AG09319 (cell line): ENCODE results near the gene FBXL17.

Source experiments
- DNase-seq: peaks from one replicate; pipeline ENCODE4 v3.0.0-alpha.2; 2010; ENCODE audit warnings: low read depth; ENCODE audit errors: extremely low read depth
- TF ChIP-seq, protein P1 (sequence below): IDR thresholded peaks from 2 replicates; pipeline ENCODE4 v1.5.1; 2011; ENCODE audit warnings: low read depth, mild to moderate bottlenecking, inconsistent platforms, low read length, moderate library complexity

FBXL17 gene

DNA sequence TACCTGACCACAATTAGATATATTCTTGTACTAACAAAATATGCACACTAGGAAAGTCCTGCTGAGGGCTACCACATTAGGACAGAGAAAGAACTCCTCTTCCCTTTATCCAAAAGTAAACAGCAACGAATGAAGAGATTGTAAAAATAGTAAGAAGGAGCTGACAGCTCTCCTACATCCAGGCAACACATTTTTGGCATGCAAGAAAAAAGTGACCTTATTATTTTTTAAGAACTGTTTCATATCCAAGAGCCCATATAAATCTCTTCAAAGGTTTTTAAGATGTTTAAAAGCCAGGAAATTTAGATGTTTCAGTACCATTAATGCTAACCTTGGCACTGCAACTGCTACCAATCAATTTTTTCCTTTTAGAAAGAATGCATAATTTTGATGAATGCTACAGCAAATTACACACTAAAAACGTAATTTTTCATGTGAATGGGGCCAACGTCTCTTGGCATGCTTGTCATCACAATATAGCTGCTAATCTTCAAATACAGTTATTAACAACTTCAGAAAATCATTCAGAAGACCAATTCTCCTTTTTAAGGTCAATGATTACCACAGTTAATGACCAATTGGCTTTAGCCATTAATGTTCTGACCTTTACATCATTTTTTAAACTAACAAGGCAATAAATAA is 132.0 kb downstream of the FBXL17 start:
- no peak for DNase-seq
- TF ChIP-seq, protein P1, sequence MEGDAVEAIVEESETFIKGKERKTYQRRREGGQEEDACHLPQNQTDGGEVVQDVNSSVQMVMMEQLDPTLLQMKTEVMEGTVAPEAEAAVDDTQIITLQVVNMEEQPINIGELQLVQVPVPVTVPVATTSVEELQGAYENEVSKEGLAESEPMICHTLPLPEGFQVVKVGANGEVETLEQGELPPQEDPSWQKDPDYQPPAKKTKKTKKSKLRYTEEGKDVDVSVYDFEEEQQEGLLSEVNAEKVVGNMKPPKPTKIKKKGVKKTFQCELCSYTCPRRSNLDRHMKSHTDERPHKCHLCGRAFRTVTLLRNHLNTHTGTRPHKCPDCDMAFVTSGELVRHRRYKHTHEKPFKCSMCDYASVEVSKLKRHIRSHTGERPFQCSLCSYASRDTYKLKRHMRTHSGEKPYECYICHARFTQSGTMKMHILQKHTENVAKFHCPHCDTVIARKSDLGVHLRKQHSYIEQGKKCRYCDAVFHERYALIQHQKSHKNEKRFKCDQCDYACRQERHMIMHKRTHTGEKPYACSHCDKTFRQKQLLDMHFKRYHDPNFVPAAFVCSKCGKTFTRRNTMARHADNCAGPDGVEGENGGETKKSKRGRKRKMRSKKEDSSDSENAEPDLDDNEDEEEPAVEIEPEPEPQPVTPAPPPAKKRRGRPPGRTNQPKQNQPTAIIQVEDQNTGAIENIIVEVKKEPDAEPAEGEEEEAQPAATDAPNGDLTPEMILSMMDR = no peak

DNA sequence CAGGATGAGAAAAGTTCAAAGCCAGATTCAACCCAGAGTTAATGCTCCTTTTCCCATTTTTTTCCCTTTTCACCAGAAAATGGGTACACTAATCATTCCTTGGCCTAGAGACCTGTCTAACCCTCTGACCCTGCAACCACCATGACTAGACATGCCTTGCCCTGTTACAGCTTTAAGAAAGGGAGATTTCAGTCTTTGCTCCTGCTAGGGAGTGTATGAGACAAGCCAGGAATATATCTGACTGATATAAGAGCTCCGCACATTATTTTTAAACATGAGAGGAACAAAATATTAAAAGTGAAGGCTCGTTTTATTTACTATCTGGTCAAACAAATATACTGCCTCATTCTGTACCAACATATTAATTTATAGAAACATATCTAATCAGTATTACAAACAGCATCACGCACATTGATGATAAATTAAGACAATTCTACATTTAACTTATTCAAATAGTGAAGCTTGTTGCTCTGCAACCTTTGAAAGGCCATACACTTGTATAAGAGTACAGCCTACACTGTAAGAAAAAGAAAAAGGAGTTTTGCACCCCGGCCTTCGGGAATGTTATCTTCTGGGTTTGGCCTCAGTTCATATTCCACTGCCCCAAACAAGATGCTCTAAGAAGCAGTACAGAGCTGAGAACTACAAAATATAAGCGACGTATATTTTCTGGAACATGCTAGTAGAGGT is 132.7 kb downstream of the FBXL17 start:
- TF ChIP-seq, protein P1 = no peak

DNA sequence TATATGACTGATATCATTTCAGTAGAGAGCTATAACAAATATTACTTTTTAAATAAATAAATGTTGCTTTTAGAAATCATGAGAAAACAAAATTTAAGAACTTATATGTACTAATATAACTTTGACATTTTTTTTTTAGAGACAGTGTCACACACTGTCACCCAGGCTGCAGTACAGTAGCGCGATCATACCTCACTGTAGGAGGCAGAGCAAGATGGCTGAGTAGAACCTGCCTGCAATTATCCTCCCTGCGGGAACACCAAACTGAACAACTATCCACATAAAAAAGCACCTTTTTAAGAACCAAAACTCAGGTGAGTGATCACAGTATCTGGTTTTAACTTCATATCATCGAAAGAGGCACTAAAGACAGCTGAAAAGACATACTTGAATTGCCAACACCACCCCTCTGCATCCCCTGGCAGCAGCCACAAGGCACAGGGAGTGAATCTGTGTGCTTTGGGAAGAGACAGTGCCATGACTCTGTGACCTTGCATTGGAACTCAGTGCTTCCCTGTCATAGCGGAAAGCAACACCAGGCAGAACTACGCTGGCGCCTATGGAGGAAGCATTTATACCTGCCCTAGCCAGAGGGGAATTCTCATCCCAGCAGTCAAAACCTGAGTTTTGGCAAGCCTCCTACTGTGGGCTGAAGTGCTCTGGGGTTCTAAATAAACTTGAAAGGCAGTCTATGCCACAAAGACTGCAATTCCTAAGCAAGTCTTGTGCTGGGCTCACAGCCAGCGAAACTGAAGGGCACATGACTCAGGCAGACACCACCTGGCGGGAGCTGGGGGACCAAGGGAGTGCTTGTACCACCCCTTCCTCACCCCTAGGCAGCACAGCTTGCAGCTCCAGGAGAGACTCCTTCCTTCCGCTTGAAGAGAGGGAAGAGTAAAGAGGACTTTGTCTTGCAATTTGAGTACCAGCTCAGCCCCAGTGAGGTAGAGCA is 142.7 kb downstream of the FBXL17 start:
- TF ChIP-seq, protein P1 = no peak
- no peak for DNase-seq

More for the DNA sequence above, 132.7 kb downstream of the FBXL17 start:
- no peak for DNase-seq

DNA sequence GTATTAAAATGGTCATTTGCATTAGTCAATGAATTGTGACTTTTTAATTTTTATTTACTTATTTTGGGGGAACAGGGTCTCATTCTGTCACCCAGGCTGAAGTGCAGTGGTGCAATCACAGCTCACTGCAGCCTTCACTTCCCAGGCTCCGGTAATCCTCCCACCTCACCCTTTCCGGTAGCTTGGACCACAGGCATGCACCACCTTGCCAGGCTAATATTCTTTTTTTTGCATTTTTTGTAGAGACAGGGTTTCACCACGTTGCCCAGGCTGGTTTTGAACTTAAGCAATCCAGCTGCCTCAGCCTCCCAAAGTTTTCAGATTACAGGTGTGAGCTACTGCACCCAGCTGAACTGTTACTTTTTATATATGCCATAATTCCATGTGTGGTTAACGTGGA is 143.4 kb downstream of the FBXL17 start:
- no peak for DNase-seq
- TF ChIP-seq, protein P1 = no peak

DNA sequence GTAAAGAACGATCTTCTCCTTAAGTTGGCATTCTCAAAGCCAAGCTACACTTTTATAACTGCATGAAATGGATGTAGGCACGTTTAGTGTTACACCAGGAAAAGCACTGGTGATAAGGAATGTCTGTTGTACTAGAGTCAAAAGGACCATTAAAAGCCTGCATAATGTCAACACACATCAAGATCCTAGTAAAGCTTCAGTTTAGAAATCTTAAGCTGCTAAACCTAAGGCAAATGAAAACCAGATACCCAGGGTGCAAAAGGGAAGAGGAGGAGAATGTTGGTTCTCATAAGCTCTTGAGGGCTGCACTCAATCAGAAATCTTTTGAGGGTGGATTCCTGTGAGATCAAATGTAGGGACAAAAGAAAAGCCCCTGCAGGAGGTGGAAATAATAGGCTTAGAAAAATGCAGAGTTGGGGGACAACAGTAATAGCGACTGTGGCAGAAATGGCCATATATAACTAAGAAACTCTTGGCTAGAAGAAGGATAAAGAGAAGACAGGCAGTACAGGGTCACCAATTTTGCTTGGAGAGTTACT is 148.2 kb downstream of the FBXL17 start:
- TF ChIP-seq, protein P1 = no peak
- no peak for DNase-seq

DNA sequence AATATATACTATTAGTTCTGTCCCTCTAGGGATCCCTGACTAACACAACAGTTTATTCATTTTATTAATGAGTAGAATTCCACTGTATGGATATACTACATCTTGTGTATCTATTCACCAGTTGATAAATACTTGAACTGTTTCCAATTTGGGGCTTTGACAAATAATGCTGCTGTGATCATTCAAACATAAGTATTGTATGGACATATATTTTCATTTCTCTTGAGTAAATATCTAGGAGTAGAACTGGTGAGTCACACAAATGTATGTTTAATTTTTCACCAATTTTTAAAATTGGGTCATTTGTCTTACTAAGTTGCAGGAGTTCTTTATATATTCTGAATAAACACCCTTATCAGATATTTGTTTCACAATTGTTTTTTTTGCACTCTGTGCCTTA is 149.1 kb downstream of the FBXL17 start:
- TF ChIP-seq, protein P1 = no peak
- DNase-seq = no peak
